Stomach (tissue), 4 donors: ENCODE results near the gene STPG4.

Source experiments
- POLR2A ChIP-seq, 4 donors: fragments of 450-650 bp; IDR thresholded peaks; one replicate each; pipeline ENCODE4 v1.6.1; 2016; ENCODE audit warnings: antibody characterized with exemption in 4 of 4, control low read depth in 2 of 4, mild to moderate bottlenecking in 1 of 4, moderate library complexity in 1 of 4
- POLR2AphosphoS5 ChIP-seq, 3 donors: sonication (generic); formaldehyde crosslinking; IDR thresholded peaks; one replicate each; pipeline ENCODE4 v1.6.1; 2016; ENCODE audit warnings: antibody characterized with exemption in 3 of 3
- TF ChIP-seq, protein P1 (sequence below), 7 experiments: fragments of 450-650 bp in 4 of 7; fragments of 200-600 bp in 3 of 7; sonication (generic) in 3 of 7; IDR thresholded peaks; one replicate each; pipeline ENCODE4 v1.5.1; 2016 to 2019; ENCODE audit warnings: antibody characterized with exemption in 7 of 7, control low read depth in 2 of 7, mild to moderate bottlenecking in 1 of 7

- no peak for TF ChIP-seq POLR2A (IDR thresholded peaks at IDR 0.05)
- no peak for TF ChIP-seq POLR2AphosphoS5 (IDR thresholded peaks at IDR 0.05)
- TF ChIP-seq, protein P1, sequence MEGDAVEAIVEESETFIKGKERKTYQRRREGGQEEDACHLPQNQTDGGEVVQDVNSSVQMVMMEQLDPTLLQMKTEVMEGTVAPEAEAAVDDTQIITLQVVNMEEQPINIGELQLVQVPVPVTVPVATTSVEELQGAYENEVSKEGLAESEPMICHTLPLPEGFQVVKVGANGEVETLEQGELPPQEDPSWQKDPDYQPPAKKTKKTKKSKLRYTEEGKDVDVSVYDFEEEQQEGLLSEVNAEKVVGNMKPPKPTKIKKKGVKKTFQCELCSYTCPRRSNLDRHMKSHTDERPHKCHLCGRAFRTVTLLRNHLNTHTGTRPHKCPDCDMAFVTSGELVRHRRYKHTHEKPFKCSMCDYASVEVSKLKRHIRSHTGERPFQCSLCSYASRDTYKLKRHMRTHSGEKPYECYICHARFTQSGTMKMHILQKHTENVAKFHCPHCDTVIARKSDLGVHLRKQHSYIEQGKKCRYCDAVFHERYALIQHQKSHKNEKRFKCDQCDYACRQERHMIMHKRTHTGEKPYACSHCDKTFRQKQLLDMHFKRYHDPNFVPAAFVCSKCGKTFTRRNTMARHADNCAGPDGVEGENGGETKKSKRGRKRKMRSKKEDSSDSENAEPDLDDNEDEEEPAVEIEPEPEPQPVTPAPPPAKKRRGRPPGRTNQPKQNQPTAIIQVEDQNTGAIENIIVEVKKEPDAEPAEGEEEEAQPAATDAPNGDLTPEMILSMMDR (IDR thresholded peaks at IDR 0.05), result no peak
Measured at GRCh38 chr2:47073217-47073616, 81.9 kb downstream of the STPG4 start.
